ENCODE measurements around the gene FBXO33. TPM values are rescaled to one million over a fixed set of nuclear protein-coding genes. Genes with fewer than 3 reads are reported as not detected.
A peak's percentile ranks its signal among the peaks of the same experiment; 100 is the strongest.

Gene FBXO33
- polyA plus RNA-seq, 3 donors, result 9.0 to 14.8 (median 14.1) TPM

DNA sequence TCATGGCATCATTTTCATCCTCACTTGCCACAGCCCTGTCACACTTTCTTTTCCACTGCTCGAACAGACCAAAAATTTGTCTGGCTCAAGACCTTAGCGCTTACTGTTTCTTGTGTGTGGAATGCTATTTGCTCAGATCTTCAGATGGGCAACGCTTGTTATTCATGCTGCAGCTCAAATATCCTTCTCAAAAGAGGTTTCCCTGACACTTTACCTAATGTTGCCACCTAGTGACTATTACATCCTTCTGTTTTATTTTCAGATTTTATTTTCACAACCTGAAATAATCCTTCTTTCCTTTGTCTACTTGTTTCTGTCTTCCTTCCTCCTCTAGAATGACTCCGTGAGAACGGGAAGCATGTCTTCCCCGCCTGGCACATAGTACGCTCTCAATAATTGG lies 5.6 kb downstream of the FBXO33 start:
- TF ChIP-seq, protein P1, sequence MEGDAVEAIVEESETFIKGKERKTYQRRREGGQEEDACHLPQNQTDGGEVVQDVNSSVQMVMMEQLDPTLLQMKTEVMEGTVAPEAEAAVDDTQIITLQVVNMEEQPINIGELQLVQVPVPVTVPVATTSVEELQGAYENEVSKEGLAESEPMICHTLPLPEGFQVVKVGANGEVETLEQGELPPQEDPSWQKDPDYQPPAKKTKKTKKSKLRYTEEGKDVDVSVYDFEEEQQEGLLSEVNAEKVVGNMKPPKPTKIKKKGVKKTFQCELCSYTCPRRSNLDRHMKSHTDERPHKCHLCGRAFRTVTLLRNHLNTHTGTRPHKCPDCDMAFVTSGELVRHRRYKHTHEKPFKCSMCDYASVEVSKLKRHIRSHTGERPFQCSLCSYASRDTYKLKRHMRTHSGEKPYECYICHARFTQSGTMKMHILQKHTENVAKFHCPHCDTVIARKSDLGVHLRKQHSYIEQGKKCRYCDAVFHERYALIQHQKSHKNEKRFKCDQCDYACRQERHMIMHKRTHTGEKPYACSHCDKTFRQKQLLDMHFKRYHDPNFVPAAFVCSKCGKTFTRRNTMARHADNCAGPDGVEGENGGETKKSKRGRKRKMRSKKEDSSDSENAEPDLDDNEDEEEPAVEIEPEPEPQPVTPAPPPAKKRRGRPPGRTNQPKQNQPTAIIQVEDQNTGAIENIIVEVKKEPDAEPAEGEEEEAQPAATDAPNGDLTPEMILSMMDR (IDR thresholded peaks at IDR 0.05), result no peak
- Mint-ChIP-seq H3K36me3 (peaks cover 0 to 3% of the 10 kb centered on the region in 2 donors), H3K27ac (peak overlapping the region in 6 of 7 donors; percentile 2 to 38 (median 24)), H3K4me1 (peaks cover 58% of the 10 kb centered on the region), H3K9me3 (peaks cover 0 to 2% (median 0%) of the 10 kb centered on the region in 7 donors), H3K27me3 (ENCODE audit: low read depth in 3 of 3) (peaks cover 0 to 1% (median 0%) of the 10 kb centered on the region in 3 donors), H3K4me3 (peak overlapping the region in 1 of 2 donors; percentile 57)
- Histone ChIP-seq H3K27ac (ENCODE audit: low read depth in 1 of 2, low read length in 2 of 2) (peak overlapping the region in 1 of 2 donors; percentile 60), H3K4me1 (ENCODE audit: control insufficient read depth in 1 of 2, insufficient read depth in 2 of 2, low read length in 2 of 2) (peaks cover 27 to 36% of the 10 kb centered on the region in 2 donors), H2AFZ (ENCODE audit: insufficient read depth, low read depth, low read length, poor library complexity, severe bottlenecking) (no peak overlapping the region), H3K9ac (ENCODE audit: insufficient read depth, low read length, poor library complexity, severe bottlenecking) (no peak overlapping the region), H3K27me3 (ENCODE audit: control insufficient read depth in 2 of 2, insufficient read depth in 2 of 2, low read length in 2 of 2) (no peaks in the 10 kb centered on the region), H4K20me1 (ENCODE audit: insufficient read depth, low read length) (peaks cover 99% of the 10 kb centered on the region), H3K36me3 (replicated peaks in 1 of 2; ENCODE audit: control insufficient read depth in 1 of 2, insufficient read depth in 2 of 2, low read length in 2 of 2) (no peaks in the 10 kb centered on the region), H3K4me3 (replicated peaks in 1 of 3; ENCODE audit: low read depth in 2 of 3, low read length in 3 of 3) (peak overlapping the region in 1 of 3 experiments; percentile 29), H3K9me3 (replicated peaks in 1 of 2; ENCODE audit: control insufficient read depth in 1 of 2, insufficient read depth in 1 of 2, low read length in 2 of 2) (no peaks in the 10 kb centered on the region), H3K79me2 (ENCODE audit: insufficient read depth, low read length) (peaks cover 100% of the 10 kb centered on the region), H3K4me2 (replicated peaks; ENCODE audit: extremely low read depth, low read length, poor library complexity, severe bottlenecking) (peak overlapping the region; percentile 33)
- 14% methylated on average over 1 of the region's 7 CpGs for WGBS (ENCODE audit: insufficient coverage)
- peak; percentile 1 to 6 (median 2) for DNase-seq
- intact Hi-C loops (cut with micrococcal nuclease), result no loop called here

DNA sequence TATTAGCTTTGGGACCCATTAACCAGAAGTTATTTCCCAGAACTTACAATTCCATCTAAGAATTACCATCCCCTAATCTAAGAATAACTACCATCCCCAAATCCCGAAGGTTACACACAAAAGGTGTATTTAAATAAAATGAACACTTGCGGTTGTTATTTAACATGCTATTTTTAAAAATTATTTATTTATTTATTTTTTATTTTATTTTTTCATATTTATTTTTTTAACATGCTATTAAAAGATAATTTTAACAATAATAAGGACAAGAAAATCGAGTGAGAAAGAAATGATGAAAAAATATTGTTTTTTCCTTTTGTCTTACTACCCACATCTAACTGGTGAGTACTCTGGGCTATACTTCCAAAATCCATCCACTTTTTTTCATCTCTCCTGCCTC lies 6.3 kb downstream of the FBXO33 start:
- Mint-ChIP-seq H3K27ac (no peak overlapping the region), H3K4me3 (no peak overlapping the region), H3K9me3 (peaks cover 0 to 2% (median 0%) of the 10 kb centered on the region in 7 donors), H3K27me3 (ENCODE audit: low read depth in 3 of 3) (peaks cover 0 to 1% (median 0%) of the 10 kb centered on the region in 3 donors), H3K4me1 (peaks cover 56% of the 10 kb centered on the region), H3K36me3 (peaks cover 3 to 5% of the 10 kb centered on the region in 2 donors)
- TF ChIP-seq, protein P1 (IDR thresholded peaks at IDR 0.05), result no peak
- Histone ChIP-seq H3K79me2 (ENCODE audit: insufficient read depth, low read length) (peaks cover 100% of the 10 kb centered on the region), H3K4me2 (replicated peaks; ENCODE audit: extremely low read depth, low read length, poor library complexity, severe bottlenecking) (no peak overlapping the region), H3K27ac (ENCODE audit: low read depth in 1 of 2, low read length in 2 of 2) (peak overlapping the region in 1 of 2 donors; percentile 60), H3K4me3 (replicated peaks in 1 of 3; ENCODE audit: low read depth in 2 of 3, low read length in 3 of 3) (no peak overlapping the region), H3K27me3 (ENCODE audit: control insufficient read depth in 2 of 2, insufficient read depth in 2 of 2, low read length in 2 of 2) (no peaks in the 10 kb centered on the region), H3K36me3 (replicated peaks in 1 of 2; ENCODE audit: control insufficient read depth in 1 of 2, insufficient read depth in 2 of 2, low read length in 2 of 2) (peaks cover 0 to 4% of the 10 kb centered on the region in 2 donors), H4K20me1 (ENCODE audit: insufficient read depth, low read length) (peaks cover 100% of the 10 kb centered on the region), H3K9me3 (replicated peaks in 1 of 2; ENCODE audit: control insufficient read depth in 1 of 2, insufficient read depth in 1 of 2, low read length in 2 of 2) (no peaks in the 10 kb centered on the region), H3K9ac (ENCODE audit: insufficient read depth, low read length, poor library complexity, severe bottlenecking) (no peak overlapping the region), H2AFZ (ENCODE audit: insufficient read depth, low read depth, low read length, poor library complexity, severe bottlenecking) (no peak overlapping the region), H3K4me1 (ENCODE audit: control insufficient read depth in 1 of 2, insufficient read depth in 2 of 2, low read length in 2 of 2) (peaks cover 27 to 36% of the 10 kb centered on the region in 2 donors)
- no CpG with 5 or more reads among the region's 3 CpGs for WGBS (ENCODE audit: insufficient coverage)
- DNase-seq, result no peak
- intact Hi-C loops (cut with micrococcal nuclease), result no loop called here
